HT-29 (cell line): ENCODE data around the gene GATA1. TPM values are rescaled to one million over a fixed set of nuclear protein-coding genes. Genes with fewer than 3 reads are reported as not detected.
A peak's percentile ranks its signal among the peaks of the same experiment; 100 is the strongest.

ENCODE experiments used
- DNase-seq: peaks from one replicate; pipeline ENCODE4 v3.0.0-alpha.2; 2015; ENCODE audit warnings: low spot score
- total RNA-seq: library from RNA; depleted of rRNA; stranded (reverse); fragments of >200 nt; shearing (Covaris generic); gene quantifications from 2 replicates; pipeline ENCODE4 v1.2.3, GENCODE V29; 2014; rRNA removed

Gene GATA1
- not detected in 2 replicates for total RNA-seq

GRCh38 chrX:48786341-48786800 lies at the start of gene GATA1:
Gene GATA1 (plus strand): TSS chrX:48786590. CDS start chrX:48791110, 4,520 bp downstream.
- DNase-seq: no peak

GRCh38 chrX:48736878-48737212 lies 49.5 kb upstream of the GATA1 start:
- DNase-seq: no peak

- peak; percentile 96 for DNase-seq
Observed at GRCh38 chrX:48737213-48737938, 49.0 kb upstream of the GATA1 start.

- no peak for DNase-seq
Observed at GRCh38 chrX:48737940-48738339, 48.5 kb upstream of the GATA1 start.

GRCh38 chrX:48741834-48742233 lies 44.6 kb upstream of the GATA1 start:
- DNase-seq: no peak

- DNase-seq: no peak
Observed at GRCh38 chrX:48745222-48745621, 41.2 kb upstream of the GATA1 start.

GRCh38 chrX:48747415-48748016 lies 38.9 kb upstream of the GATA1 start:
- DNase-seq: no peak

GRCh38 chrX:48749182-48749581 lies 37.2 kb upstream of the GATA1 start:
- DNase-seq: no peak

- no peak for DNase-seq
Observed at GRCh38 chrX:48751343-48751742, 35.0 kb upstream of the GATA1 start.

GRCh38 chrX:48752498-48752897 lies 33.9 kb upstream of the GATA1 start:
- DNase-seq: no peak

- DNase-seq: no peak
Observed at GRCh38 chrX:48753708-48754228, 32.6 kb upstream of the GATA1 start.

- DNase-seq: no peak
Observed at GRCh38 chrX:48754238-48754637, 32.2 kb upstream of the GATA1 start.

GRCh38 chrX:48761674-48762471 lies 24.5 kb upstream of the GATA1 start, which contains the start of gene GLOD5:
Gene GLOD5 (plus strand): TSS chrX:48761747. CDS start chrX:48761791, 44 bp downstream.
- DNase-seq: peak; percentile 92

- no peak for DNase-seq
Observed at GRCh38 chrX:48769230-48769629, 17.2 kb upstream of the GATA1 start.

GRCh38 chrX:48770296-48770695 lies 16.1 kb upstream of the GATA1 start:
- DNase-seq: no peak

- no peak for DNase-seq
Observed at GRCh38 chrX:48772602-48773001, 13.8 kb upstream of the GATA1 start.

GRCh38 chrX:48776818-48777439 lies 9.5 kb upstream of the GATA1 start:
- no peak for DNase-seq

GRCh38 chrX:48779399-48779798 lies 7.0 kb upstream of the GATA1 start:
- DNase-seq: no peak

GRCh38 chrX:48781705-48782104 lies 4.7 kb upstream of the GATA1 start:
- DNase-seq: no peak

GRCh38 chrX:48782216-48782615 lies 4.2 kb upstream of the GATA1 start:
- no peak for DNase-seq

- no peak for DNase-seq
Observed at GRCh38 chrX:48782795-48783194, 3.6 kb upstream of the GATA1 start.

GRCh38 chrX:48784726-48785125 lies 1.7 kb upstream of the GATA1 start:
- DNase-seq: no peak
